ENCODE results near the gene TLE2.

The TLE2 gene

DNA sequence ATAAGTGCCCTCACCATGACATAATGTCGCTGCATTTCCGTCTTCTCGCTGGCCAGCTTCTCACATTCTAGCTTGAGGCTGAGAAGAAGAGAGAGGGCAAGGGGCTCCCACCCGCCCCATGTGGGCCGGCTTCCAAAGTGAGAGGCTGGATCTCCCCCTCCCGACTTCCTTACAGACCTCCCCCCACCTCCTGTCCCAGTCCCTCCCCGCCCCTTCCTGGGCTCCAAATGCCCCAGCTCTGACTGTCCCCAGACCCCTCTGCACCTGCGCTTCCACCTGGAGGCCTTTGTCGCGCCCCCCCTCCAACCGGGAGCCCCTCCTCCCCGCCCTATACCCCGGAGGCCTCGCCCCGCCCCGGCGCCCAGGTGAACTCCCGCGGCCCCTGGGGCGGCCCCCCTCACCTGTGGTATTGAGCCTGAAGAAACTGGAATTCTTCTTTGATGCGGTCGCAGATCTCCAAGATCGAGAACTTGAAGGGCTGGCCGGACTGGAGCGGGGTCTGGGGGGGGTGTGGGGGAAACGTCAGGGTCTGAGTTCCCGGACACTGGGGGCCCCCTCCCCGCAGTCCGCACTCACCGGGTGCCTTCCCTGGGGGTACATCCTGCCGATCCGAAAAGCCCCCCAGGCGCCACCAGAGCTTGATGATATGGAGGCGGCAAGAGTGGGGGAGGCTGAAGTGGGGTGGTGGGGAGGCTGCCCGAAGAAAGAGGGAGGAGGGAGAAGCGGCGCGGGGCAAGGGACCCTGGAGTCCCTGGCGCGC, 595 bp downstream of the TLE2 start:
- H2BK12ac ChIP-seq (ENCODE audit: low read length), result no peak overlapping the region
- no peak overlapping the region for H3K27ac ChIP-seq (replicated peaks; ENCODE audit: low read length)
- no peak overlapping the region for H2BK120ac ChIP-seq (ENCODE audit: low read depth, low read length)
- H3K4me1 ChIP-seq (ENCODE audit: control insufficient read depth in 2 of 2, insufficient read depth in 1 of 2, low read depth in 1 of 2, low read length in 2 of 2), result peaks cover 5 to 10% of the 10 kb centered on the region in 2 donors
- H4K91ac ChIP-seq (ENCODE audit: low read depth, low read length, poor library complexity), result no peak overlapping the region
- H2BK15ac ChIP-seq (ENCODE audit: low read length), result peak overlapping the region; percentile 62
- no CpG with 5 or more reads among the region's 40 CpGs for WGBS, 2 donors (ENCODE audit: extremely low coverage in 2 of 2, insufficient read length in 2 of 2, insufficient replicate concordance in 1 of 2)
- no peak for DNase-seq (ENCODE audit: low spot score)
- peaks cover 19 to 90% (median 76%) of the 10 kb centered on the region in 3 experiments for H3K27me3 ChIP-seq (ENCODE audit: control insufficient read depth in 3 of 3, insufficient read depth in 3 of 3, low read depth in 1 of 3, low read length in 3 of 3)
- H2AFZ ChIP-seq (ENCODE audit: low read length), result peak overlapping the region; percentile 45
- H3K9me3 ChIP-seq (replicated peaks in 1 of 2; ENCODE audit: control insufficient read depth in 2 of 2, insufficient read depth in 1 of 2, low read depth in 1 of 2, low read length in 2 of 2), result peaks cover 0 to 9% of the 10 kb centered on the region in 2 donors
- H3K23ac ChIP-seq (ENCODE audit: low read depth, low read length, poor library complexity), result peak overlapping the region; percentile 8
- H3K4ac ChIP-seq (ENCODE audit: low read length), result no peak overlapping the region
- no peaks in the 10 kb centered on the region for H3K79me1 ChIP-seq (ENCODE audit: low read depth, low read length)
- peak overlapping the region; percentile 73 for H3K18ac ChIP-seq (ENCODE audit: low read length)
- H3K4me3 ChIP-seq (ENCODE audit: low read length in 2 of 2), result peak overlapping the region in 1 of 2 donors; percentile 45
- H3K14ac ChIP-seq (ENCODE audit: low read length), result no peak overlapping the region
- no peak overlapping the region for H3K9ac ChIP-seq (ENCODE audit: low read depth, low read length, poor library complexity)
- no peaks in the 10 kb centered on the region for H3K36me3 ChIP-seq (replicated peaks in 1 of 2; ENCODE audit: control insufficient read depth in 2 of 2, insufficient read depth in 2 of 2, low read length in 2 of 2)
- peak overlapping the region; percentile 48 for H3K4me2 ChIP-seq (ENCODE audit: insufficient read depth, low read length, poor library complexity, severe bottlenecking)
- no peak overlapping the region for H4K8ac ChIP-seq (ENCODE audit: low read depth, low read length)
- H2AK5ac ChIP-seq (ENCODE audit: low read depth, low read length), result peak overlapping the region; percentile 40
- H2BK5ac ChIP-seq (ENCODE audit: low read length), result no peak overlapping the region

GRCh38 chr19:3027981-3028304, 1.1 kb downstream of the TLE2 start:
- H2BK15ac ChIP-seq (ENCODE audit: low read length), result no peak overlapping the region
- H3K9ac ChIP-seq (ENCODE audit: low read depth, low read length, poor library complexity), result no peak overlapping the region
- no peak overlapping the region for H2AFZ ChIP-seq (ENCODE audit: low read length)
- H3K27me3 ChIP-seq (ENCODE audit: control insufficient read depth in 3 of 3, insufficient read depth in 3 of 3, low read depth in 1 of 3, low read length in 3 of 3), result peaks cover 19 to 93% (median 77%) of the 10 kb centered on the region in 3 experiments
- H3K14ac ChIP-seq (ENCODE audit: low read length), result no peak overlapping the region
- no peak overlapping the region for H3K27ac ChIP-seq (replicated peaks; ENCODE audit: low read length)
- no peak overlapping the region for H3K18ac ChIP-seq (ENCODE audit: low read length)
- no peaks in the 10 kb centered on the region for H3K79me1 ChIP-seq (ENCODE audit: low read depth, low read length)
- no peak overlapping the region for H2BK12ac ChIP-seq (ENCODE audit: low read length)
- H3K4me3 ChIP-seq (ENCODE audit: low read length in 2 of 2), result no peak overlapping the region
- H4K91ac ChIP-seq (ENCODE audit: low read depth, low read length, poor library complexity), result no peak overlapping the region
- H3K4me2 ChIP-seq (ENCODE audit: insufficient read depth, low read length, poor library complexity, severe bottlenecking), result no peak overlapping the region
- no peak overlapping the region for H4K8ac ChIP-seq (ENCODE audit: low read depth, low read length)
- H3K4ac ChIP-seq (ENCODE audit: low read length), result no peak overlapping the region
- H2BK120ac ChIP-seq (ENCODE audit: low read depth, low read length), result no peak overlapping the region
- H3K4me1 ChIP-seq (ENCODE audit: control insufficient read depth in 2 of 2, insufficient read depth in 1 of 2, low read depth in 1 of 2, low read length in 2 of 2), result peaks cover 5 to 10% of the 10 kb centered on the region in 2 donors
- no peak overlapping the region for H2BK5ac ChIP-seq (ENCODE audit: low read length)
- no peaks in the 10 kb centered on the region for H3K36me3 ChIP-seq (replicated peaks in 1 of 2; ENCODE audit: control insufficient read depth in 2 of 2, insufficient read depth in 2 of 2, low read length in 2 of 2)
- no CpG with 5 or more reads among the region's 9 CpGs for whole genome bisulfite sequencing, 2 donors (ENCODE audit: extremely low coverage in 2 of 2, insufficient read length in 2 of 2, insufficient replicate concordance in 1 of 2)
- no peak for DNase-seq (ENCODE audit: low spot score)
- H2AK5ac ChIP-seq (ENCODE audit: low read depth, low read length), result peak overlapping the region; percentile 35
- H3K23ac ChIP-seq (ENCODE audit: low read depth, low read length, poor library complexity), result peak overlapping the region; percentile 8
- peaks cover 0 to 9% of the 10 kb centered on the region in 2 donors for H3K9me3 ChIP-seq (replicated peaks in 1 of 2; ENCODE audit: control insufficient read depth in 2 of 2, insufficient read depth in 1 of 2, low read depth in 1 of 2, low read length in 2 of 2)

GRCh38 chr19:3027292-3027691, 1.8 kb downstream of the TLE2 start:
- Histone ChIP-seq H4K8ac (ENCODE audit: low read depth, low read length) (no peak overlapping the region), H3K36me3 (replicated peaks in 1 of 2; ENCODE audit: control insufficient read depth in 2 of 2, insufficient read depth in 2 of 2, low read length in 2 of 2) (no peaks in the 10 kb centered on the region), H2BK5ac (ENCODE audit: low read length) (no peak overlapping the region), H2BK15ac (ENCODE audit: low read length) (no peak overlapping the region), H3K18ac (ENCODE audit: low read length) (no peak overlapping the region), H3K4me2 (ENCODE audit: insufficient read depth, low read length, poor library complexity, severe bottlenecking) (no peak overlapping the region), H3K4ac (ENCODE audit: low read length) (no peak overlapping the region), H2AFZ (ENCODE audit: low read length) (no peak overlapping the region), H4K91ac (ENCODE audit: low read depth, low read length, poor library complexity) (no peak overlapping the region), H3K27ac (replicated peaks; ENCODE audit: low read length) (no peak overlapping the region), H3K23ac (ENCODE audit: low read depth, low read length, poor library complexity) (no peak overlapping the region), H3K4me1 (ENCODE audit: control insufficient read depth in 2 of 2, insufficient read depth in 1 of 2, low read depth in 1 of 2, low read length in 2 of 2) (peaks cover 5 to 10% of the 10 kb centered on the region in 2 donors), H2AK5ac (ENCODE audit: low read depth, low read length) (no peak overlapping the region), H3K79me1 (ENCODE audit: low read depth, low read length) (no peaks in the 10 kb centered on the region), H3K14ac (ENCODE audit: low read length) (no peak overlapping the region), H2BK120ac (ENCODE audit: low read depth, low read length) (no peak overlapping the region), H3K9me3 (replicated peaks in 1 of 2; ENCODE audit: control insufficient read depth in 2 of 2, insufficient read depth in 1 of 2, low read depth in 1 of 2, low read length in 2 of 2) (peaks cover 0 to 9% of the 10 kb centered on the region in 2 donors), H2BK12ac (ENCODE audit: low read length) (no peak overlapping the region), H3K9ac (ENCODE audit: low read depth, low read length, poor library complexity) (peak overlapping the region; percentile 9), H3K4me3 (ENCODE audit: low read length in 2 of 2) (no peak overlapping the region), H3K27me3 (ENCODE audit: control insufficient read depth in 3 of 3, insufficient read depth in 3 of 3, low read depth in 1 of 3, low read length in 3 of 3) (peaks cover 18 to 91% (median 71%) of the 10 kb centered on the region in 3 experiments)
- DNase-seq (ENCODE audit: low spot score), result no peak
- WGBS, 2 donors (ENCODE audit: extremely low coverage in 2 of 2, insufficient read length in 2 of 2, insufficient replicate concordance in 1 of 2), result no CpG with 5 or more reads among the region's 2 CpGs

GRCh38 chr19:3026768-3027167, 2.3 kb downstream of the TLE2 start:
- H3K4me3 ChIP-seq (ENCODE audit: low read length in 2 of 2), result no peak overlapping the region
- no peak overlapping the region for H3K27ac ChIP-seq (replicated peaks; ENCODE audit: low read length)
- H2BK120ac ChIP-seq (ENCODE audit: low read depth, low read length), result no peak overlapping the region
- no peak overlapping the region for H4K8ac ChIP-seq (ENCODE audit: low read depth, low read length)
- H2AFZ ChIP-seq (ENCODE audit: low read length), result no peak overlapping the region
- H3K79me1 ChIP-seq (ENCODE audit: low read depth, low read length), result no peaks in the 10 kb centered on the region
- WGBS, 2 donors (ENCODE audit: extremely low coverage in 2 of 2, insufficient read length in 2 of 2, insufficient replicate concordance in 1 of 2), result no CpG with 5 or more reads among the region's 1 CpG
- DNase-seq (ENCODE audit: low spot score), result no peak
- peaks cover 5 to 10% of the 10 kb centered on the region in 2 donors for H3K4me1 ChIP-seq (ENCODE audit: control insufficient read depth in 2 of 2, insufficient read depth in 1 of 2, low read depth in 1 of 2, low read length in 2 of 2)
- no peak overlapping the region for H2BK12ac ChIP-seq (ENCODE audit: low read length)
- H2AK5ac ChIP-seq (ENCODE audit: low read depth, low read length), result no peak overlapping the region
- H3K23ac ChIP-seq (ENCODE audit: low read depth, low read length, poor library complexity), result no peak overlapping the region
- no peak overlapping the region for H3K4me2 ChIP-seq (ENCODE audit: insufficient read depth, low read length, poor library complexity, severe bottlenecking)
- no peak overlapping the region for H3K9ac ChIP-seq (ENCODE audit: low read depth, low read length, poor library complexity)
- no peak overlapping the region for H4K91ac ChIP-seq (ENCODE audit: low read depth, low read length, poor library complexity)
- H2BK15ac ChIP-seq (ENCODE audit: low read length), result no peak overlapping the region
- H3K18ac ChIP-seq (ENCODE audit: low read length), result no peak overlapping the region
- no peak overlapping the region for H3K14ac ChIP-seq (ENCODE audit: low read length)
- H3K4ac ChIP-seq (ENCODE audit: low read length), result no peak overlapping the region
- peaks cover 0 to 9% of the 10 kb centered on the region in 2 donors for H3K9me3 ChIP-seq (replicated peaks in 1 of 2; ENCODE audit: control insufficient read depth in 2 of 2, insufficient read depth in 1 of 2, low read depth in 1 of 2, low read length in 2 of 2)
- H3K27me3 ChIP-seq (ENCODE audit: control insufficient read depth in 3 of 3, insufficient read depth in 3 of 3, low read depth in 1 of 3, low read length in 3 of 3), result peaks cover 18 to 86% (median 71%) of the 10 kb centered on the region in 3 experiments
- no peaks in the 10 kb centered on the region for H3K36me3 ChIP-seq (replicated peaks in 1 of 2; ENCODE audit: control insufficient read depth in 2 of 2, insufficient read depth in 2 of 2, low read length in 2 of 2)
- H2BK5ac ChIP-seq (ENCODE audit: low read length), result no peak overlapping the region

All from neuronal stem cell (in vitro differentiated cells).